IMR-90 (cell line): ENCODE measurements around the gene SNRPD2. TPM values are rescaled to one million over a fixed set of nuclear protein-coding genes. Genes with fewer than 3 reads are reported as not detected.

Experiments
- ATAC-seq: fragments of 200-7000 bp; cut with Tn5 transposase; 2 replicates; pipeline ENCODE4 v1.9.1; 2020; ENCODE audit warnings: low read depth, mild to moderate bottlenecking, moderate library complexity
- BruUV-seq: library from RNA; stranded (reverse); fragments of 400-500 nt; replicated peaks from 2 replicates; lab custom pipeline; 2021; lab: Mats Ljungman, UMichigan
- CTCF ChIA-PET: fragments of 300-600 bp; formaldehyde crosslinking; extraction: SDS; loops from one replicate; lab custom pipeline; 2021; ENCODE audit warnings: antibody characterized with exemption; lab: Yijun Ruan, JAX
- POLR2A ChIA-PET: fragments of 300-600 bp; sonication (Branson Sonifier 250); formaldehyde crosslinking; loops from one replicate; lab custom pipeline; 2022; ENCODE audit warnings: antibody characterized with exemption; ENCODE audit not compliant: unreplicated experiment; lab: Charles Lee
- DNase-seq: peaks from one replicate; pipeline ENCODE4 v3.0.0; 2013
- H2AFZ ChIP-seq: replicated peaks from 2 replicates; pipeline ENCODE3; 2013; ENCODE audit warnings: low read length, mild to moderate bottlenecking; ENCODE audit not compliant: poor library complexity
- H2AK5ac ChIP-seq: 2 replicates; pipeline ENCODE4 v1.6.1; 2013; ENCODE audit warnings: low read depth, low read length, inconsistent platforms
- H2AK9ac ChIP-seq: replicated peaks from 2 replicates; pipeline ENCODE3; 2013; ENCODE audit warnings: mild to moderate bottlenecking, low read depth, low read length, moderate library complexity; ENCODE audit not compliant: poor library complexity
- H2BK120ac ChIP-seq: 2 replicates; pipeline ENCODE4 v1.6.1; 2013; ENCODE audit warnings: low read depth, low read length, inconsistent platforms
- H2BK15ac ChIP-seq: 3 replicates; pipeline ENCODE4 v1.6.1; 2013; ENCODE audit warnings: low read depth, low read length, inconsistent platforms
- H2BK20ac ChIP-seq: 2 replicates; pipeline ENCODE4 v1.6.1; 2013; ENCODE audit warnings: low read depth, mild to moderate bottlenecking, inconsistent platforms, low read length, moderate library complexity
- H2BK5ac ChIP-seq: 2 replicates; pipeline ENCODE4 v1.6.1; 2013; ENCODE audit warnings: mild to moderate bottlenecking, low read depth, low read length, inconsistent platforms; ENCODE audit not compliant: poor library complexity, severe bottlenecking
- H3K14ac ChIP-seq: replicated peaks from 2 replicates; pipeline ENCODE4 v1.6.1; 2013; ENCODE audit warnings: low read depth, low read length, inconsistent platforms
- H3K18ac ChIP-seq: 2 replicates; pipeline ENCODE4 v1.6.1; 2013; ENCODE audit warnings: low read depth, low read length, control low read depth
- H3K23ac ChIP-seq: 2 replicates; pipeline ENCODE4 v1.6.1; 2013; ENCODE audit warnings: low read depth, low read length, inconsistent platforms
- H3K27ac ChIP-seq: 2 replicates; pipeline ENCODE4 v1.5.1; 2013; ENCODE audit warnings: mild to moderate bottlenecking, control low read depth, low read length; ENCODE audit not compliant: insufficient read depth
- H3K27me3 ChIP-seq: 2 replicates; pipeline ENCODE4 v1.6.1; 2013; ENCODE audit warnings: low read length; ENCODE audit not compliant: control insufficient read depth, insufficient read depth
- H3K36me3 ChIP-seq: 2 replicates; pipeline ENCODE4 v1.6.1; 2013; ENCODE audit warnings: low read length, mixed read lengths; ENCODE audit not compliant: control insufficient read depth, insufficient read depth
- H3K4ac ChIP-seq: 2 replicates; pipeline ENCODE4 v1.6.1; 2013; ENCODE audit warnings: low read depth, low read length, inconsistent platforms
- H3K4me1 ChIP-seq: 2 replicates; pipeline ENCODE4 v1.6.1; 2013; ENCODE audit warnings: low read length, mixed read lengths; ENCODE audit not compliant: control insufficient read depth, insufficient read depth
- H3K4me2 ChIP-seq: 2 replicates; pipeline ENCODE4 v1.6.1; 2013; ENCODE audit warnings: low read depth, mild to moderate bottlenecking, control low read depth, low read length, moderate library complexity
- H3K4me3 ChIP-seq: 2 replicates; pipeline ENCODE4 v1.5.1; 2013; ENCODE audit warnings: low read depth, mild to moderate bottlenecking, control low read depth, low read length, moderate library complexity; ENCODE audit not compliant: insufficient read depth
- H3K56ac ChIP-seq: 2 replicates; pipeline ENCODE4 v1.6.1; 2013; ENCODE audit warnings: low read length, inconsistent platforms; ENCODE audit not compliant: insufficient read depth; ENCODE audit errors: extremely low read depth
- H3K79me1 ChIP-seq, 2 experiments: 2 replicates each; pipeline ENCODE4 v1.6.1; 2013; ENCODE audit warnings: low read length in 2 of 2, inconsistent platforms in 1 of 2, low read depth in 1 of 2
- H3K9ac ChIP-seq: 2 replicates; pipeline ENCODE4 v1.6.1; 2013; ENCODE audit warnings: low read depth, low read length, control low read depth
- H3K9me1 ChIP-seq: 2 replicates; pipeline ENCODE4 v1.6.1; 2013; ENCODE audit warnings: low read length, inconsistent platforms; ENCODE audit not compliant: insufficient read depth
- H3K9me3 ChIP-seq: 2 replicates; pipeline ENCODE4 v1.6.1; 2013; ENCODE audit warnings: low read length; ENCODE audit not compliant: control insufficient read depth, insufficient read depth
- H4K20me1 ChIP-seq: 2 replicates; pipeline ENCODE4 v1.6.1; 2013; ENCODE audit warnings: low read length, inconsistent platforms; ENCODE audit not compliant: insufficient read depth
- H4K5ac ChIP-seq: 2 replicates; pipeline ENCODE4 v1.6.1; 2013; ENCODE audit warnings: mild to moderate bottlenecking, low read depth, low read length, control low read depth
- H4K8ac ChIP-seq, 2 experiments: 2 replicates each; pipeline ENCODE4 v1.6.1; 2013; ENCODE audit warnings: low read depth in 2 of 2, low read length in 2 of 2, control low read depth in 1 of 2, inconsistent platforms in 1 of 2
- H4K91ac ChIP-seq: 2 replicates; pipeline ENCODE4 v1.6.1; 2013; ENCODE audit warnings: low read depth, low read length, inconsistent platforms; ENCODE audit not compliant: insufficient read depth
- CEBPB ChIP-seq: IDR thresholded peaks from 2 replicates; pipeline ENCODE4 v1.6.1; 2012; ENCODE audit warnings: low read depth, low read length, improper control_type of control experiment
- CHD1 ChIP-seq: IDR thresholded peaks from 2 replicates; pipeline ENCODE4 v1.6.1; 2012; ENCODE audit warnings: low read depth, low read length, improper control_type of control experiment
- MXI1 ChIP-seq: IDR thresholded peaks from 2 replicates; pipeline ENCODE4 v1.6.1; 2012; ENCODE audit warnings: low read depth, mild to moderate bottlenecking, low read length, moderate library complexity, borderline replicate concordance
- NFE2L2 ChIP-seq: fragments of 150-350 bp; IDR thresholded peaks from 2 replicates; pipeline ENCODE4 v1.6.1; 2016; ENCODE audit warnings: low read depth, mild to moderate bottlenecking, low read length
- RAD21 ChIP-seq: IDR thresholded peaks from 2 replicates; pipeline ENCODE4 v1.6.1; 2012; ENCODE audit warnings: low read length, improper control_type of control experiment
- RFX5 ChIP-seq: IDR thresholded peaks from 2 replicates; pipeline ENCODE4 v1.8.0; 2012; ENCODE audit warnings: low read depth, mild to moderate bottlenecking, low read length, moderate library complexity
- SMC3 ChIP-seq: fragments of 150-350 bp; IDR thresholded peaks from 2 replicates; pipeline ENCODE4 v1.6.1; 2016; ENCODE audit warnings: low read depth, mild to moderate bottlenecking, antibody characterized with exemption, low read length, moderate library complexity
- WGBS, 2 experiments: methylation state at CpG; one replicate each; pipeline versions ENCODE4 v1.1.5 to v1.1.7; 2013; ENCODE audit warnings: missing lambda C conversion rate in 2 of 2; ENCODE audit not compliant: insufficient read length in 1 of 2; ENCODE audit errors: extremely low coverage in 2 of 2; 5-methylcytosine and 5-hydroxymethylcytosine counted together
- dilution Hi-C: fragments of 300-500 bp; cut with HindIII; formaldehyde crosslinking; loops from one replicate; pipeline ENCODE4 v1.14.3; 2018; ENCODE audit warnings: low sequenced_read_pairs; ENCODE audit not compliant: unreplicated experiment
- in situ Hi-C: fragments of 300-500 bp; cut with MboI; formaldehyde crosslinking; loops from 3 replicates; pipeline ENCODE4 v1.14.3; 2019; ENCODE audit warnings: low sequenced_read_pairs, inconsistent platforms, mixed read lengths
- intact Hi-C: fragments of 100-400 bp; cut with micrococcal nuclease; formaldehyde crosslinking; loops from 2 replicates; pipeline ENCODE4 v1.10.0; 2022
- polyA plus RNA-seq, 3 experiments: library from polyadenylated mRNA; depleted of rRNA; stranded (reverse); fragments of >200 nt; gene quantifications; 2 replicates each; pipeline ENCODE4 v1.2.3, GENCODE V29; 2012; ENCODE audit warnings: low replicate concordance in 1 of 3
- total RNA-seq: library from RNA; depleted of rRNA; stranded (reverse); fragments of >200 nt; gene quantifications from 2 replicates; pipeline ENCODE4 v1.2.3, GENCODE V29; 2012
- TF ChIP-seq, protein P1 (sequence below): fragments of 150-350 bp; IDR thresholded peaks from 2 replicates; pipeline ENCODE4 v1.6.1; 2017; ENCODE audit warnings: mild to moderate bottlenecking, antibody characterized with exemption, low read length, low read depth

SNRPD2 gene
- total and polyA plus RNA-seq, 2 of the 4 experiments (the other 2 are of a cell fraction) = 587 to 877 TPM

DNA sequence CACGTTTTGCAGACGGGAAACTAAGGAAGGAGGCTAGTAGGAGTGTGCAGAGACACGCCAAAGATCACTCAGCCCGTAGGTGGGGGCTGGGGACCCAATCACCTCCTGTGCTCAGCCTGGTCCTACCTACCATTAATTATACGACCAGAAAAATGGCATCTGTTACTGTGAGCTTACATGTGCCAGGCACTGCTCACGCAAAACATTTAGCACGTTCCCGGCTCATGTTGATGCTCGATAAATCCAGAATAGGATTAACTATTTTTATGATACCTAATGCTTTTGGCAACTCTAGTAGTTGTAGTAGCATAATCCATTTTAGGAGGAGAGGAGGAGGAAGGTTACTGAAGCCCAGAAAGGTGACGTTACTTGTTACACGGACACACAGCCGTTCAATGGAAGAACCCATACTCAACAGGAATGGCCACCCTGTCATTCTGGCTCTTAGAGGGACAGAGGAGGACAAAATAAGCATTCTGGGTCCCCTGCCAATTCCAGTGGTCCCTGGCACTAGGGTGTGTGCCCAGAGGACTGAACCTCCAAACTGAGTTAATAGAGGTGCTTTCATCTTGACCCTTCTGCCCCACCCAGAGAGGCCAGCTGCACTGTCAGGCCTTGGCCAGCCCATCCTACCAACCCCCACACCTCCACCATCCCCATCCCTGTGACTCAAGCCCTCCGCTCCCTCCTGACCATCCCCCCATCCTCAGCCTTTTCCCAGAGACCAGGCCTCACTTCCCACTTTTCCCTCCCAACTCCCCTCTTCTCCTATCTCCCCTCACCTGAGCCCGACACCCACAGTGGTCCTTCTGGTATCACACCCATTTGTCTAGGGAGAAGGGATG, 47.6 kb downstream of the SNRPD2 start:
- H2AFZ ChIP-seq = peak overlapping the region; percentile 69
- H3K4ac ChIP-seq = peak overlapping the region; percentile 27; the same call in 1 of the 2 replicates
- H2BK20ac ChIP-seq = no peak overlapping the region
- no peak overlapping the region for H3K18ac ChIP-seq
- H3K27me3 ChIP-seq = no peaks in the 10 kb centered on the region
- no peak overlapping the region for H2BK120ac ChIP-seq
- H3K4me1 ChIP-seq = peaks cover 10% of the 10 kb centered on the region
- no peak for ATAC-seq
- no peak overlapping the region for H3K4me3 ChIP-seq
- H2BK15ac ChIP-seq = no peak overlapping the region
- BruUV-seq = no TSS peak
- no peak overlapping the region for H3K56ac ChIP-seq
- H4K8ac ChIP-seq = no peak overlapping the region
- H3K36me3 ChIP-seq = no peaks in the 10 kb centered on the region
- H2BK5ac ChIP-seq = no peak overlapping the region
- peaks cover 3% of the 10 kb centered on the region; the same call in 1 of the 2 replicates for H4K20me1 ChIP-seq
- WGBS, 2 experiments = 83% methylated on average over 1 of the region's 14 CpGs; no CpG with 5 or more reads in 1 of the 2 experiments
- no peak overlapping the region for H3K27ac ChIP-seq
- peaks cover 0 to 9% of the 10 kb centered on the region in 2 experiments; a peak in 2 of 4 replicates for H3K79me1 ChIP-seq
- 0 out of 2 replicates have a peak overlapping the region, but pooled peaks have one; percentile 6 for H2AK5ac ChIP-seq
- no peak overlapping the region for H3K14ac ChIP-seq
- POLR2A ChIA-PET = no interaction called here
- no peak overlapping the region for H3K23ac ChIP-seq
- H3K9ac ChIP-seq = no peak overlapping the region
- in situ Hi-C loops (loop anchor here (10.0 kb wide), 1 partner anchor 119 kb away; no protein-coding TSS in a partner anchor), intact Hi-C loops (loop anchor here (1.0 to 5.0 kb wide), 4 partner anchors 59 to 217 kb away; partner anchors contain the start of genes OPA3 and VASP), dilution Hi-C loops (no loop called here)
- no peak overlapping the region for H3K4me2 ChIP-seq
- TF ChIP-seq RAD21 (no peak), RFX5 (no peak), CEBPB (no peak), SMC3 (no peak), NFE2L2 (no peak), MXI1 (no peak), CHD1 (no peak)
- TF ChIP-seq, protein P1, sequence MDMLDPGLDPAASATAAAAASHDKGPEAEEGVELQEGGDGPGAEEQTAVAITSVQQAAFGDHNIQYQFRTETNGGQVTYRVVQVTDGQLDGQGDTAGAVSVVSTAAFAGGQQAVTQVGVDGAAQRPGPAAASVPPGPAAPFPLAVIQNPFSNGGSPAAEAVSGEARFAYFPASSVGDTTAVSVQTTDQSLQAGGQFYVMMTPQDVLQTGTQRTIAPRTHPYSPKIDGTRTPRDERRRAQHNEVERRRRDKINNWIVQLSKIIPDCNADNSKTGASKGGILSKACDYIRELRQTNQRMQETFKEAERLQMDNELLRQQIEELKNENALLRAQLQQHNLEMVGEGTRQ = no peak
- CTCF ChIA-PET = interaction anchor here (0.6 kb wide), 1 partner anchor 14 kb away, joined by 3 read pairs; no protein-coding TSS in a partner anchor
- no peaks in the 10 kb centered on the region for H3K9me3 ChIP-seq
- H4K5ac ChIP-seq = no peak overlapping the region
- H3K9me1 ChIP-seq = no peaks in the 10 kb centered on the region
- no peak overlapping the region for H2AK9ac ChIP-seq
- H4K91ac ChIP-seq = no peak overlapping the region
- DNase-seq = no peak
